Right cardiac atrium (tissue), 5 donors: ENCODE measurements around the gene PPME1. TPM values are rescaled to one million over a fixed set of nuclear protein-coding genes. Genes with fewer than 3 reads are reported as not detected.

ENCODE experiments used
- ATAC-seq, 2 donors: fragments of 200-7000 bp; cut with Tn5 transposase; one replicate each; pipeline versions ENCODE4 v1.8.0 to v1.9.1; 2020; ENCODE audit warnings: moderate library complexity in 2 of 2, mild to moderate bottlenecking in 1 of 2
- DNase-seq, 3 donors: peaks; one replicate each; pipeline ENCODE4 v3.0.0-alpha.2; 2020
- H3K27ac ChIP-seq: one replicate; pipeline ENCODE4 v1.5.1; 2013; ENCODE audit warnings: mild to moderate bottlenecking, low read length, control low read depth, moderate library complexity
- H3K27me3 ChIP-seq: one replicate; pipeline ENCODE4 v1.6.1; 2013; ENCODE audit not compliant: control insufficient read depth, insufficient read depth
- H3K4me1 ChIP-seq: one replicate; pipeline ENCODE4 v1.6.1; 2013; ENCODE audit warnings: low read length; ENCODE audit not compliant: control insufficient read depth, insufficient read depth
- H3K4me3 ChIP-seq: one replicate; pipeline ENCODE4 v1.5.1; 2013; ENCODE audit warnings: low read length, control low read depth
- H3K9me3 ChIP-seq: one replicate; pipeline ENCODE4 v1.6.1; 2013; ENCODE audit warnings: low read length; ENCODE audit not compliant: control insufficient read depth
- WGBS: extraction: QIAGEN DNeasy Blood & Tissue Kit; methylation state at CpG from one replicate; pipeline ENCODE4 v1.1.7; 2013; 5-methylcytosine and 5-hydroxymethylcytosine counted together
- intact Hi-C, 4 donors: fragments of 100-400 bp; cut with DNase I; formaldehyde crosslinking; loops; one replicate each; pipeline versions ENCODE4 v1.11.0 to v1.14.0; 2022 to 2023
- polyA plus RNA-seq: library from polyadenylated mRNA; stranded (reverse); fragments of 200-250 nt; gene quantifications from one replicate; pipeline ENCODE4 v1.2.3, GENCODE V29; 2013
- total RNA-seq, 4 donors: library from RNA; stranded (reverse); fragmentation: NEBNext Ultra II Directional; extraction: Animal tissue kit (Norgen Biotek cat#: 25700); gene quantifications; one replicate each; pipeline ENCODE4 v1.2.1, GENCODE V29; 2021
- donor health status: healthy with polysubstance abuse.
- donor health status: DM: no; HTN: yes; CAD: no.
- donor health status: DM: no; HTN: no; CAD: no.
- donor health status: DM: no; HTN: yes; CAD: no; lungs with severe emphysema.
- donor health status: DM: yes; HTN: yes; CAD: no.

The PPME1 gene
- total and polyA plus RNA-seq, 5 donors = 29.3 to 38.5 (median 33.7) TPM

- H3K9me3 ChIP-seq = no peaks in the 10 kb centered on the region
- H3K4me1 ChIP-seq = no peaks in the 10 kb centered on the region
- no peak overlapping the region for H3K4me3 ChIP-seq
- no peaks in the 10 kb centered on the region for H3K27me3 ChIP-seq
- DNase-seq (peak; percentile 68 to 81 (median 78)), ATAC-seq (peak; percentile 80 to 89)
- intact Hi-C loops = loop anchor here (2.0 to 10.0 kb wide), 4 partner anchors 57 to 317 kb away; partner anchors contain the start of gene P4HA3 (in 1 of the 4)
- no peak overlapping the region for H3K27ac ChIP-seq
- 39% methylated on average over 4 of the region's 4 CpGs for WGBS
These were observed 87.0 kb downstream of the PPME1 start for GRCh38 chr11:74257959-74258553.

- Histone ChIP-seq H3K9me3 (no peaks in the 10 kb centered on the region), H3K27ac (no peak overlapping the region), H3K4me3 (no peak overlapping the region), H3K4me1 (no peaks in the 10 kb centered on the region), H3K27me3 (no peaks in the 10 kb centered on the region)
- WGBS = 85% methylated on average over 2 of the region's 2 CpGs
- intact Hi-C loops = no loop called here
- ATAC-seq (no peak), DNase-seq (no peak)
These were observed 91.6 kb downstream of the PPME1 start for GRCh38 chr11:74262725-74263124.

GRCh38 chr11:74265256-74265655 lies 94.2 kb downstream of the PPME1 start:
- no peak overlapping the region for H3K4me3 ChIP-seq
- ATAC-seq (no peak), DNase-seq (no peak)
- H3K27me3 ChIP-seq = no peaks in the 10 kb centered on the region
- no peaks in the 10 kb centered on the region for H3K9me3 ChIP-seq
- no peaks in the 10 kb centered on the region for H3K4me1 ChIP-seq
- WGBS = 97% methylated on average over 1 of the region's 1 CpG
- no peak overlapping the region for H3K27ac ChIP-seq
- intact Hi-C loops = no loop called here

GRCh38 chr11:74267014-74267413 lies 95.9 kb downstream of the PPME1 start:
- no peak overlapping the region for H3K4me3 ChIP-seq
- 87% methylated on average over 6 of the region's 6 CpGs for WGBS
- no peaks in the 10 kb centered on the region for H3K27me3 ChIP-seq
- intact Hi-C loops = no loop called here
- no peak overlapping the region for H3K27ac ChIP-seq
- no peak for DNase-seq
- no peaks in the 10 kb centered on the region for H3K4me1 ChIP-seq
- no peaks in the 10 kb centered on the region for H3K9me3 ChIP-seq
- no peak for ATAC-seq

- 90% methylated on average over 4 of the region's 4 CpGs for WGBS
- Histone ChIP-seq H3K4me1 (no peaks in the 10 kb centered on the region), H3K4me3 (no peak overlapping the region), H3K27me3 (no peaks in the 10 kb centered on the region), H3K9me3 (no peaks in the 10 kb centered on the region), H3K27ac (no peak overlapping the region)
- DNase-seq (no peak), ATAC-seq (no peak)
- intact Hi-C loops = no loop called here
These were observed 97.4 kb downstream of the PPME1 start for GRCh38 chr11:74268456-74268855.

- ATAC-seq (peak; percentile 22 to 72), DNase-seq (no peak)
- WGBS = 59% methylated on average over 11 of the region's 11 CpGs
- Histone ChIP-seq H3K9me3 (no peaks in the 10 kb centered on the region), H3K4me1 (no peaks in the 10 kb centered on the region), H3K27ac (no peak overlapping the region), H3K27me3 (no peaks in the 10 kb centered on the region), H3K4me3 (no peak overlapping the region)
- intact Hi-C loops = no loop called here
These were observed 98.2 kb downstream of the PPME1 start for GRCh38 chr11:74269161-74269811.

GRCh38 chr11:74272276-74272675 lies 101.2 kb downstream of the PPME1 start:
- DNase-seq (no peak), ATAC-seq (no peak)
- H3K27me3 ChIP-seq = no peaks in the 10 kb centered on the region
- intact Hi-C loops = no loop called here
- no peak overlapping the region for H3K4me3 ChIP-seq
- no peaks in the 10 kb centered on the region for H3K9me3 ChIP-seq
- 86% methylated on average over 4 of the region's 4 CpGs for WGBS
- no peak overlapping the region for H3K27ac ChIP-seq
- H3K4me1 ChIP-seq = no peaks in the 10 kb centered on the region

- intact Hi-C loops = no loop called here
- no peaks in the 10 kb centered on the region for H3K9me3 ChIP-seq
These were observed 105.5 kb downstream of the PPME1 start for GRCh38 chr11:74276581-74276980.

GRCh38 chr11:74278103-74278502 lies 107.0 kb downstream of the PPME1 start:
- no peak for DNase-seq
- Histone ChIP-seq H3K9me3 (no peaks in the 10 kb centered on the region), H3K27me3 (no peaks in the 10 kb centered on the region), H3K4me3 (no peak overlapping the region), H3K4me1 (no peaks in the 10 kb centered on the region), H3K27ac (no peak overlapping the region)
- 85% methylated on average over 2 of the region's 2 CpGs for WGBS
- ATAC-seq = no peak
- intact Hi-C loops = no loop called here

More at GRCh38 chr11:74276581-74276980, 105.5 kb downstream of the PPME1 start:
- no peak overlapping the region for H3K4me3 ChIP-seq
- H3K27me3 ChIP-seq = no peaks in the 10 kb centered on the region
- WGBS = 85% methylated on average over 2 of the region's 2 CpGs
- DNase-seq = no peak
- no peak overlapping the region for H3K27ac ChIP-seq
- no peak for ATAC-seq
- H3K4me1 ChIP-seq = no peaks in the 10 kb centered on the region

- H3K4me1 ChIP-seq = no peaks in the 10 kb centered on the region
- H3K9me3 ChIP-seq = no peaks in the 10 kb centered on the region
- no peaks in the 10 kb centered on the region for H3K27me3 ChIP-seq
- no peak overlapping the region for H3K27ac ChIP-seq
- peak; percentile 38 to 82 for ATAC-seq
- no peak overlapping the region for H3K4me3 ChIP-seq
- peak; percentile 44 to 75 (median 64) for DNase-seq
- intact Hi-C loops = no loop called here
- 40% methylated on average over 1 of the region's 1 CpG for WGBS
These were observed 107.7 kb downstream of the PPME1 start for GRCh38 chr11:74278721-74279161.

- Histone ChIP-seq H3K27me3 (no peaks in the 10 kb centered on the region), H3K4me3 (no peak overlapping the region), H3K4me1 (no peaks in the 10 kb centered on the region), H3K27ac (no peak overlapping the region), H3K9me3 (no peaks in the 10 kb centered on the region)
- intact Hi-C loops = no loop called here
- ATAC-seq = no peak
- no peak for DNase-seq
- 82% methylated on average over 5 of the region's 5 CpGs for WGBS
These were observed 108.2 kb downstream of the PPME1 start for GRCh38 chr11:74279256-74279655.
